Esophagus (tissue), 2 donors: Measurements from ENCODE around the gene P2RY6. TPM values are rescaled to one million over a fixed set of nuclear protein-coding genes. Genes with fewer than 3 reads are reported as not detected.

Experiments used
- H3K27ac ChIP-seq, 2 donors: one replicate each; pipeline ENCODE4 v1.5.1; 2013; ENCODE audit warnings: low read depth in 2 of 2, mild to moderate bottlenecking in 2 of 2, inconsistent platforms in 1 of 2, low read length in 1 of 2, moderate library complexity in 1 of 2
- H3K27me3 ChIP-seq, 2 donors: one replicate each; pipeline ENCODE4 v1.6.1; 2013; ENCODE audit warnings: low read length in 2 of 2, control low read depth in 1 of 2, mild to moderate bottlenecking in 1 of 2; ENCODE audit not compliant: insufficient read depth in 2 of 2, control insufficient read depth in 1 of 2
- H3K36me3 ChIP-seq, 2 donors: one replicate each; pipeline ENCODE4 v1.6.1; 2013; ENCODE audit warnings: low read length in 1 of 2; ENCODE audit not compliant: control insufficient read depth in 2 of 2, insufficient read depth in 2 of 2
- H3K4me1 ChIP-seq, 2 donors: one replicate each; pipeline ENCODE4 v1.6.1; 2013; ENCODE audit warnings: low read length in 1 of 2; ENCODE audit not compliant: control insufficient read depth in 2 of 2, insufficient read depth in 2 of 2
- H3K4me3 ChIP-seq, 2 donors: one replicate each; pipeline ENCODE4 v1.5.1; 2013; ENCODE audit warnings: low read length in 2 of 2, mild to moderate bottlenecking in 2 of 2, low read depth in 1 of 2, moderate library complexity in 1 of 2
- H3K9me3 ChIP-seq, 2 donors: one replicate each; pipeline ENCODE4 v1.6.1; 2013; ENCODE audit warnings: mild to moderate bottlenecking in 2 of 2, low read depth in 1 of 2, low read length in 1 of 2, moderate library complexity in 1 of 2; ENCODE audit not compliant: control insufficient read depth in 2 of 2, insufficient read depth in 1 of 2
- WGBS, 2 donors: extraction: QIAGEN DNeasy Blood & Tissue Kit; methylation state at CpG; one replicate each; pipeline ENCODE4 v1.1.7; 2013; 5-methylcytosine and 5-hydroxymethylcytosine counted together
- polyA plus RNA-seq, 2 donors: library from polyadenylated mRNA; stranded (reverse); fragments of 200-250 nt; gene quantifications; one replicate each; pipeline ENCODE4 v1.2.3, GENCODE V29; 2013
- donor health status: healthy with polysubstance abuse.
- donor health status: Bipolar disorder and iron deficiency.

Gene P2RY6
- polyA plus RNA-seq, 2 donors: 0.71 to 1.7 TPM

DNA sequence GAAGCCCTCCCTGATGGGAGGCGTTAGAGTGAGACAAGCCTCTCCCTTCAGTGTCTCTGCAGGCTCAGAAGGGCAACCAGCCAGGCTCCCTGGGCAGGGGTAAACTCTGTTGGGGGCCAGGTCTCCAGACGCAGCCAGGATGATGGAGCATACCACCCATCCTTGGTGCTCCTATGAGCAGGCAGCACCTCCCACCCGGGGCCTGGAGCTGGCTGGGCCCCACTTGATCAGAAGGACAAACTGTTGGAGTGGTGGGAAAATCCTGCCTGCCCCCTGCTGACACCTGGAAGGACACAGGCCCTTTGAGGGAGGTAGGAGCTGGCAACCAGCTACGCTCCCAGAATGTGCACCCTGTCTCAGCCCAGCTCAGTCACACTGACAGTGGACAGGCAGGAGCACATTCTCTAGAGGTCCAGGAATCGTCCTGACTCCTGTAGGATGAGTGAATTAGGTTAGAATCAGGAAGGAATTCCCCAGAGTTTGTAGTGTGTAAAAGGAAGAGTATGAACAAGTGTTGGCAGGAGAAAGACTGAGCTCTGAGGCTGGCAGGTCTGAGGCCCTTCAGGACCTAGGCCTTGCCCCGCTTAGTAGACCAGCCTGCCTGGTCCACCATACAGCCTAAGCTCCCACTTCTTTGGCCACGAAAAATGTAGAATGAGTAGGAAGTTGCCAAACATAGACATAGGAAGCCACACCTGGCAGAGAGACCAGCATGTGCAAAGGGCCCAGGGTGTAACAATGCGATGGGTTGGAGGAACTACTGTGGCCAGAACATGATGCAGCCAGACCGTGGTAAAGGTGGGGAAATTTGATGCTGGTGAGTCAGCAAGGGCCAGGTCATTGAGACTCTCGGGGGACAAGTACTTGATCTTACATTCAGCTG, 55.0 kb downstream of the P2RY6 start:
- Histone ChIP-seq H3K4me3 (no peak overlapping the region), H3K36me3 (no peaks in the 10 kb centered on the region), H3K9me3 (no peaks in the 10 kb centered on the region), H3K27ac (peak overlapping the region in 1 of 2 donors; percentile 26), H3K27me3 (no peaks in the 10 kb centered on the region), H3K4me1 (peaks cover 0 to 17% of the 10 kb centered on the region in 2 donors)
- WGBS, 2 donors: 62 to 64% methylated on average over 10 of the region's 10 CpGs

DNA sequence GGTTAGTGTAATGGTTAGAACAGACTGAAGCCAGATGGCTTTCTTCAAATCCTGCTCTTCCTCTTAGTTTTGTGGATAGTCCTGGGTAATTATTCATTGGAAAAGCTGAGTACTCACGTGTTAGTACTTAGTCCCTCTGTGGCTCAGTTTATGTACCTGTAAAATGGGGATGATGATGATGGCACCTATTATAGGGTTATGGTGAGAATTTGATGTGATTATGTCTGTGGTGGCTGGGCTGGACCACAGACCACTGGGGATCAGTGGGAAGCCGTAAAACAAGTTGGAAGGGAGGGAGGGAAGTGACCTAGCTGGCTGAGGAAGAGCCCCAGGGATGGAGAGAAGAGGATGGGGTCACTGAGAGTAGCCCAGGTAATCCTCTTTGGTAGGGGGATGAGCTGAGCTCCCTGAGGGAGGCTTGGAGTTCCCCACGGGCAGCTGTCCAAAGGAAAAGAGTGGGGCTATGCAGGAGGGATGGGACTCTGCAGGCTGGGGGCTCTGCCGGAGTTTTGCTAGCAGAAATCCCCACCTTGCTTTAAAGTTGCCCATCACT, 55.8 kb downstream of the P2RY6 start:
- H3K27ac ChIP-seq: no peak overlapping the region
- H3K27me3 ChIP-seq: no peaks in the 10 kb centered on the region
- 69 to 78% methylated on average over 4 of the region's 4 CpGs for WGBS, 2 donors
- H3K36me3 ChIP-seq: no peaks in the 10 kb centered on the region
- H3K9me3 ChIP-seq: no peaks in the 10 kb centered on the region
- no peak overlapping the region for H3K4me3 ChIP-seq
- H3K4me1 ChIP-seq: peaks cover 0 to 17% of the 10 kb centered on the region in 2 donors

- Histone ChIP-seq H3K27me3 (no peaks in the 10 kb centered on the region), H3K36me3 (no peaks in the 10 kb centered on the region), H3K4me3 (no peak overlapping the region), H3K27ac (peak overlapping the region; percentile 26 to 55), H3K4me1 (peaks cover 4 to 5% of the 10 kb centered on the region in 2 donors), H3K9me3 (no peaks in the 10 kb centered on the region)
- 61 to 73% methylated on average over 3 of the region's 3 CpGs for WGBS, 2 donors
Measured at GRCh38 chr11:73330569-73331093, 58.5 kb downstream of the P2RY6 start.

- peak overlapping the region; percentile 26 to 55 for H3K27ac ChIP-seq
- no peaks in the 10 kb centered on the region for H3K27me3 ChIP-seq
- H3K36me3 ChIP-seq: no peaks in the 10 kb centered on the region
- H3K4me1 ChIP-seq: peaks cover 4 to 5% of the 10 kb centered on the region in 2 donors
- no peak overlapping the region for H3K4me3 ChIP-seq
- H3K9me3 ChIP-seq: no peaks in the 10 kb centered on the region
- 56 to 58% methylated on average over 2 to 4 of the region's 4 CpGs for WGBS, 2 donors
Measured at GRCh38 chr11:73331138-73331916, 59.2 kb downstream of the P2RY6 start.

- WGBS, 2 donors: 89 to 93% methylated on average over 11 of the region's 11 CpGs
- H3K27ac ChIP-seq: no peak overlapping the region
- H3K9me3 ChIP-seq: no peaks in the 10 kb centered on the region
- no peak overlapping the region for H3K4me3 ChIP-seq
- H3K36me3 ChIP-seq: no peaks in the 10 kb centered on the region
- no peaks in the 10 kb centered on the region for H3K27me3 ChIP-seq
- peaks cover 2 to 4% of the 10 kb centered on the region in 2 donors for H3K4me1 ChIP-seq
Measured at GRCh38 chr11:73333173-73333572, 61.0 kb downstream of the P2RY6 start.

- Histone ChIP-seq H3K4me3 (no peak overlapping the region), H3K36me3 (no peaks in the 10 kb centered on the region), H3K27me3 (no peaks in the 10 kb centered on the region), H3K4me1 (peaks cover 2 to 4% of the 10 kb centered on the region in 2 donors), H3K9me3 (no peaks in the 10 kb centered on the region), H3K27ac (peak overlapping the region; percentile 35 to 66)
- WGBS, 2 donors: 71 to 75% methylated on average over 4 of the region's 4 CpGs
Measured at GRCh38 chr11:73333640-73334383, 61.7 kb downstream of the P2RY6 start.

GRCh38 chr11:73334384-73335203, 62.5 kb downstream of the P2RY6 start:
- H3K4me1 ChIP-seq: peaks cover 2 to 4% of the 10 kb centered on the region in 2 donors
- H3K27me3 ChIP-seq: no peaks in the 10 kb centered on the region
- 28 to 39% methylated on average over 6 of the region's 6 CpGs for WGBS, 2 donors
- H3K4me3 ChIP-seq: no peak overlapping the region
- peak overlapping the region; percentile 35 to 66 for H3K27ac ChIP-seq
- H3K36me3 ChIP-seq: no peaks in the 10 kb centered on the region
- H3K9me3 ChIP-seq: no peaks in the 10 kb centered on the region

DNA sequence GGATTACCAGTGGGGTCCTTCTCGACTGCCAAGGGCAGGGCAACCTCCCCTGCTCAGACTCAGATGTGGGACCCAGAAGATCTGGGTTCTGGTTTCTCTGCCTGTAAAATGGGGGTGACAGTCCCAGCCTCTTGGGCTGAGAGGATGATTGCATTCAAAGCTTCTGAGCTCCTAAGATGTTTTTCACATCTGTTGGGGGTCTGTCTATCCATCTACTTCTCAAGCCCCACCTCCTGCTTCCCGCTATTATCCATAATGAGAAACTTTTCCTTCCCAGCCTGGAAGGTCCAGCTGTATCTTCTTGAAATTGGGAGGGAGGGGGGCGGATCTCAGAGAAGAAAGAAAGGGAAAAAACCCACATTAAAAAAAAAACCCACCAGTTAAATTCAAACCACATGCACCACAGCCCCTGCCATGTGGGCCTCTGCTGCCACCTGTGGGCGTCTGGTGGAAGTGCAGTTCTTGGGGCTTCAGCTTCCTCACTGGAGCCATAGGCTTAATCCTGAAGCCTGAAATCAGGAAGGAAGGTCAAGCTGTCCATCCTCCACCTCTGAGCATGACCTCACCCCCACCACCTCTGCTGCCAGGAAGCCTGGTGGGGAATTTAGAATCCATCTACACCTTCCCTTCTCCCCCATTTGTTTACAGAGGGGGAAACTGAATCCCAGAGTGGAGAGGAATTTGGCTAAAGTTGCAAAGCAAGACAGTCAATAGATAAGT, 63.2 kb downstream of the P2RY6 start:
- H3K9me3 ChIP-seq: no peaks in the 10 kb centered on the region
- H3K4me1 ChIP-seq: peaks cover 7 to 8% of the 10 kb centered on the region in 2 donors
- no peak overlapping the region for H3K4me3 ChIP-seq
- WGBS, 2 donors: 10 to 15% methylated on average over 4 of the region's 4 CpGs
- peak overlapping the region; percentile 3 to 66 for H3K27ac ChIP-seq
- H3K36me3 ChIP-seq: no peaks in the 10 kb centered on the region
- H3K27me3 ChIP-seq: no peaks in the 10 kb centered on the region
